Measurements from ENCODE around the gene GSG1L. TPM values are rescaled to one million over a fixed set of nuclear protein-coding genes. Genes with fewer than 3 reads are reported as not detected.

GSG1L gene
- total and polyA plus RNA-seq, 2 of the 13 experiments (the other 11 are each of a cell fraction or from before 2014, with no cell fraction given): not detected

GRCh38 chr16:27795992-27796614, 267.4 kb downstream of the GSG1L start (continued):
- TF ChIP-seq RERE (CRISPR knock-in tag; IDR thresholded peaks at IDR 0.05; ENCODE audit: low read depth) (no peak), NFE2L2 (IDR thresholded peaks at IDR 0.05; ENCODE audit: low read length) (no peak), GTF3A (CRISPR knock-in tag; conservative IDR thresholded peaks at IDR 0.05) (no peak), ZNF18 (CRISPR knock-in tag; IDR thresholded peaks at IDR 0.05; ENCODE audit: insufficient replicate concordance) (peak; percentile 66), ZNF160 (CRISPR knock-in tag; IDR thresholded peaks at IDR 0.05) (0 out of 2 replicates have a peak, but pooled peaks have one; percentile 54), SAP130 (CRISPR knock-in tag; IDR thresholded peaks at IDR 0.05; ENCODE audit: low read depth) (peak; percentile 39; the same call in 1 of the 2 replicates), ZNF749 (CRISPR knock-in tag; IDR thresholded peaks at IDR 0.05; ENCODE audit: borderline replicate concordance) (0 out of 2 replicates have a peak, but pooled peaks have one; percentile 62), CAMTA2 (CRISPR knock-in tag; IDR thresholded peaks at IDR 0.05; ENCODE audit: borderline replicate concordance) (peak; percentile 68; the same call in 1 of the 2 replicates), GATAD1 (CRISPR knock-in tag; IDR thresholded peaks at IDR 0.05) (0 out of 2 replicates have a peak, but pooled peaks have one; percentile 37), LRRFIP1 (CRISPR knock-in tag; conservative IDR thresholded peaks at IDR 0.05) (0 out of 2 replicates have a peak, but pooled peaks have one; percentile 53), FOXC1 (CRISPR knock-in tag; IDR thresholded peaks at IDR 0.05; ENCODE audit: borderline replicate concordance) (peak; percentile 74; the same call in 1 of the 2 replicates), HOXA5 (CRISPR knock-in tag; IDR thresholded peaks at IDR 0.05) (peak; percentile 88), PATZ1 (CRISPR knock-in tag; IDR thresholded peaks at IDR 0.05) (0 out of 2 replicates have a peak, but pooled peaks have one; percentile 15), ZFP90 (CRISPR knock-in tag; IDR thresholded peaks at IDR 0.05; ENCODE audit: borderline replicate concordance) (no peak), ZNF468 (CRISPR knock-in tag; IDR thresholded peaks at IDR 0.05) (0 out of 2 replicates have a peak, but pooled peaks have one; percentile 66)

All from HepG2 (cell line).